Muscle of back (tissue), 11 donors: ENCODE measurements around the gene SHISA9. TPM values are rescaled to one million over a fixed set of nuclear protein-coding genes. Genes with fewer than 3 reads are reported as not detected.

Experiments used
- DNase-seq, 3 donors: peaks; one replicate each; pipeline versions ENCODE4 v3.0.0 to v3.0.0-alpha.2; 2013
- polyA plus RNA-seq, 10 donors: library from polyadenylated mRNA; unstranded; fragments of 120-200 nt; gene quantifications; one replicate each; pipeline ENCODE4 v1.2.1, GENCODE V29; 2013; ENCODE audit not compliant: insufficient read length in 10 of 10

The SHISA9 gene
- polyA plus RNA-seq, 10 donors, result 0.05 to 0.21 (median 0.11) TPM

- DNase-seq, result no peak
Observed at GRCh38 chr16:12944300-12944699, 42.9 kb downstream of the SHISA9 start.

DNA sequence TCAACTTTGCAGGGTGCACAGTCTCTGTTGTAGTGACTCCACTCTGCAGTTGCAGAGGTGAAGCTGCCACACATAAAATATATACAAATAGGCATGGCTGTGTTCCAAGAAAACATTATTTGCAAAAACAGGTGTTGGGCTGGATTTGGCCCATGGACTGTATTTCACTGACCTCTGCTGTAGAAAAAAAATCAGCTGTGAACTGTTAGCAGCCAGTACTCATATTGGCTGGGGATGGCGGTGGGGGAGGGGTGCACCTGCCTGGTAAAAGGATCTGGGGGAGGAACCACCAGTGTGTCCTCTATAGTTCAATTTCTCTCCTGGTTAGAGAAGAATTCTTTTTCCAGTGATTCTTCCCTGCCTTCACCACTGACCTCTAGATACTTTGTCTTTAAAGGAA is 50.0 kb downstream of the SHISA9 start:
- DNase-seq, result peak in 1 of 3 donors; percentile 3

DNA sequence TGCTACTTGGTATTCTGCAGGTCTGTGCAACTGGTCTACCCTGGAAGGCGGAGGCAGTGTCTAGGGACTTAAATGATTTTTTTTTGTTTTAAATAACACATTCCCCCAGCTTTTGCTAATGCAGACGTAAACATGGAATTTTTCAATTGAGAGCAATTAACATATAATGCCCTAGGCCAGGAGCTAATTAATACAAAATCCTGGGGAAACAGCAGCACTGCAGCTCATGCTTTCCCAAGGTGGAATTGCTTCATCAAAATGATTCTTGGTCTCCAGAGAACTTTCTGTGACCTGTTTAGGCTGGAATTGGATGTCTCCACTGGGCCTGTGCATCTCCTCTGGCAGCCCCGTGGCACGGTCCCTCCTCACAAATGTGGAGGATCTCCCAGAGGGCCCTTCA is 50.6 kb downstream of the SHISA9 start:
- no peak for DNase-seq

DNA sequence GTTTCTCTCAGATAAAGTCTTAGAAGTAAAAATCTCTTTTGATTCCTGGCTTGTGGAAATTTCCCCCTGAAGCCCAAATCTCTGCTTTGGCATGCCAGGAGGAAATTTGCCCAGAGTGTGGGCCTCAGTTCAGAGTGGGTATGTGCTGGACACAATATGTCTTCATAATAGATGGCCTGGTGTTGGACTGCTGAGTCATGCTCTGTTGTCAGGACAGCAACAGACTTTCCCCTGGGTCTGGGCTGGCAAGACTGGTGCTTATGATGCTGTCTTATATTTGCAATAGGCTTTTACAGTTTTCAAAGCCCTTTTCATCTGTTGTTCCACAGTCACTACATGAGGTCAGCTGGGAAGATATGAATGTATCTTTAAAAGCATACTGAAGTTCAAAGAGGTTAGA is 57.0 kb downstream of the SHISA9 start:
- DNase-seq, result no peak

DNA sequence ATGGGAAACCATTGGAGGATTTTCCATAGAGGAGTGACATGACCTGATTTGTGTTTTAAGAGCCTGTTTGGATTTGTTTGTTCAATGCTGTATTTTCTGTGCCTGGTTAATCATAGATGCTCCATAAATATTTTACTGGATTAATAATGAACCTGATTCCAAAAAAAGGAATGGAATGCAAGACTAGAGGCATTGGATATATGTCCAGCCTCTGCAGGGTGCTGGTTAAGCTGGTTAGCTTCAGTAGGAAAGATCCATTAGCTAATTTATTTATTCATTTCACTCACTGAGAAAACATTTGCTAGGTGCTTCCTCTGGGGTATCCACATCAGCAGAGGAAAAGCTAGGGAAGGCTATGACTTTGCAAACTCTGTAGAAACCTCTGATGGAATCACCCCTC is 57.7 kb downstream of the SHISA9 start:
- no peak for DNase-seq

DNA sequence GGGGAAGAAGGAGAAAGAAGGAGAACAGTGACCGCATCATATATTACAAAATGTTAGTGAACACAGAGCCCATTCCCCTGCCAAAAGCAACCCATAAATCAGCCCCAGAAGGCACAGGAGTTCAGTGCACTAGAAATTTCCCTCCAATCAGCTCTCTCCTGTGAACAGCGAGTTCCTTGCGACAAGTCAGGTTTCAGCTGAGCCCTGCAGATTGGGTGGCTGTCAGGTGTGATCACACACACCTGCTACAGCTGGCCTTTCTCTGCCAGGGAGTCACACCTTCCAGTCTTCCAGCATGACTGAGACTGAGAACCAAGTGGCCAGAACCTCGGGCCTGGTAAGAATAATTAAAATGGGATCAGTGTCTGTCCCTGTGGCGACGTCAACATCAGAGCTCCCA is 60.2 kb downstream of the SHISA9 start:
- no peak for DNase-seq

DNA sequence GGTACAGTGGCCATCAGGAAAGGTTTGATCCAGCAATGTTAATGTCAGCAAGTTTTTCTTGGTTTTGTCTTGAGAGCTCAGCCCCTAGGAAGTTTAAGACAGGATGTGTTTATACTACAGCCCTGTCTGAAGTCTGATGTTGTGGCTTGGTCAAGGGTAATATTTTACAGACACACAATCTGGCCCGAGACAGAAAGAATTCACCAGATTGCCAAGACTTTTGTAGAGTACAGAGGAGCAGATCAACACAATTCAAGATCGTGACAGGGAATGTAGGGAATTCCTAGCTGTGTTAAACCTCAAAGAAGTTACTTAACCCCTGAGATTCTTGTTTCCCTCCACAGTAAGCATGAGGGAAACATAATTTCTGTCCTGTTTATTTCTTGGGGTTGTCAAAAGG is 63.1 kb downstream of the SHISA9 start:
- no peak for DNase-seq

DNA sequence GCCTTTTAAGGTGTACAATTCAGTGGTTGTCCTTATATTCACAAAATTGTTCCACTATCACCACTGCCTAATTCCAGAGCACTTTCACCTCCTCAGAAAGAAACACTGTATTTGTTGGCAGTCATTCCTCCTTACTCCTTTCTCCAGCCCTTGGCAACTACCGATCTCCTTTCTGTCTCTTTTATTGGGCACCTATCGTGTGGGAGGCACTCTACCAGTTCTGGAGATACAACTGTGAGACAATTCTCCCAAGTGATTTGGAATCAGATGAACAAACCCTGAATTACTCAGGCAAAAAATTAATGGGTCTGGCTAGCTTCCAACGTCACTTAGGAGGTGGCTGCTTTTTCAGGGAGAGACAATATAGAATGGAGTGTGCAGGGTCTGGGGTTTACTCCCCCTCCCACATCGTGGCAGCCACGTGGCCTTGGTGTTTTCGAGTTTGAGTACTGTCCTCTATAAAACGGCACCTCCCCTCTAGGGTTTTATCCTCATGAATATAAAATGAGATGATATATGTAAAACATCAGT is 63.9 kb downstream of the SHISA9 start:
- no peak for DNase-seq

GRCh38 chr16:12971241-12971640 is 69.8 kb downstream of the SHISA9 start:
- DNase-seq, result no peak

DNA sequence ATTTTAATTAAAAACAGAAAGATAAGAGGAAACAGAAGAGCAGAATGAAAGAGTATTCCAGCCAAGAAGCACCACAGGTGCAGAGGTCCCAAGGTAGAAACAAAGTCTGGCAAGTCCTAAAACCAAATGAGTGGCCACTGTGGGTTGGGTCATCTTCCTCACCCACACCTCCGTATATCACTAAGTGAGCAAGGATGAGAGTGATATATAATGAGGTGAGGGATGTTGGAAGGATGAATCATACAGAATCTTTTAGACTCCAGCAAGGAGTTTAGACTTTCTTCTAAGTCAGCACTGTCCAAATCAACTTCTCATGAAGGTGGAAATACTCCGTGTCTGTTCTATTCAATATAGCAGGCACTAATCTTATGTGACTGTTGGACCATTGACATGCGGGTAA is 70.8 kb downstream of the SHISA9 start:
- DNase-seq, result no peak

DNA sequence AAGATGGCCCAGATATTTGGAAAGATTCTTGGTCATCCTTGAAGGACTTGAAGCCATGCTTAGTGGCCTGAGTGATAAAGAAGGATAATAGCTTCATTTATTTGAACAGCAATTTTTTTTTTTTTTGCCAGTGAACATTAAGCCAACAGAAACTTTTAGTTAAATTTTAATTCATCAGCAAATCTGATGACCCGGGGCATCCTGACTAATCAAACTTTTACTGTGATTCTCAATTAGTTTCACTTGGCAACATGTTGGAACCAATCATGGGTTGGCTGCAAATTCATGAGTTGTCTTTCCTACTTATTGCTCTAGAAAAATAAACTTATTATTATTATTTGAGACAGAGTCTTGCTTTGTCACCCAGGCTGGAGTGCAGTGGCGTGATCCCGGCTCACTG is 74.4 kb downstream of the SHISA9 start:
- no peak for DNase-seq

DNA sequence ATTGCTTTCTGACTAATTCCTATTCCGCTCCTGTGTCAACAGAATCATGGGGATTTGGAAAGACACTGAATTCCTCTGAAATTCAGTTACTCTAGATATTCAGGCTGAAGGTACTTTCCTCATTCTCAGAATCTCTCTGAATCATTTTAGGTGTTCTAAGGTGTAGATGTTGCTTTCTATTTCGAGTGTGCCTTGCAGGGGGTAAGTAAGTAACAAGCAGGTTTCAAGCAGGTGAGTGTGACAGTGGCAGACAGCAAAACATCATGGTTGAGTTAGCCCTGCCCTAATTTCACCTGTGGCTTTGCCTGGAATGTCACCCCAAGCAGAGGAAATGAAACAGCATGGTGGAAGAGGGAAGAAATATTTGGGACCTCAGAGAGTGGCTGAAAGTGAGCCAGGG is 75.1 kb downstream of the SHISA9 start:
- DNase-seq, result no peak

DNA sequence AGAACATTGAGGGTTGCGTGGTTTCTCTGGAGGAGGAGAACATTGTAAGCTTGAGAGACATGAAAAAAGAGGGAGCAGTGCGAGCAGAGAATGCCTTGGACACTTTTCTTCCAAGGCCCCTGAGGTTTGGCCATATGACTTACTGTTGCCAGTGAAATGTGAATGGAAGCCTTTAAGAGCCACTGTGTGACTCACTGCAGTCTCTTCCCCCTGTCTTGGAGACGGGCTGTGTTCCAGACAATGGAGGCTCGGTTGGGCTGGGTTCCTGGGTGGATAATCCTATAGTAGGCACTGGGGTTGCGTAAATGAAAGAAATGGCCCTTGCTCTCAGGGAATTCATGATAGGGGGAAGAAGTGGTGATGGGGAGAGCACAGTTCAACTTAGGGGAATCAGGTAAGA is 75.5 kb downstream of the SHISA9 start:
- no peak for DNase-seq

DNA sequence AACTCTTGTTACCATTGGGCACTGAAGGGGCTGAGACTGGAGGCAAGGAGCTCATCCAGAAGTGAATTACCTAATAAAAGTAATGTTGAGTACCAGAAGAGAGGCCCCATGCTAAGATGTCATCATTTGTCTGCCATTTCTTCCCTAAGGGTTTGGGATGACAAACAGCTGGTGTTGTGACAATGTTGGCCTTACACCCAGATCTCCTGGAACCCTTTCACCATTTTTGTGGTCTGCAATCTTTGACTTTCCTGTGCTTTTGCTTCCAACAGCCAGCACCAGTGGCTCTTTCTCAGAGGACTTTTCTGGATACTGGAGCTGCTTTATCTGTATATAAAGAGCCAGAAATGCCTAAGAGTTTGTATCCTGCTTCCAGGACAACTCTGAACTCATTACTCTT is 84.1 kb downstream of the SHISA9 start:
- DNase-seq, result no peak

DNA sequence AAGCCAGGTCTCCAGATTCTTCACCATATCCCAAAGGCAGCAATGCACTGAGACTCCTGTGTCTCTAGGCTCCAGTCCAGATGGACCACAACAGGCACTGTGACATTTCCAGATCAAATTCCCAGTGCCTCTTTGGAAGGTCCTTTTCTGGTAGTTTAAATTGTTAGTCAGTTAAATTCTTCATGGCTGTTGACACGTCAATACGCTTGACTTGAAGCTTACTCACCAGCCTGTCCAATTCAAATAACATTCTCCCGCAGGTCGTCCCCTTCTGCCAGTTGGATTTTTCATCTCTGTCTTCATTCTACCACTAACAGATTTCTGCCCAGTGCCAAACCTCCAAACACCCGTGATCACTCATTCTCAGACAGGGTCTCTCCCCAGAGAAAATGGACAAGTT is 86.7 kb downstream of the SHISA9 start:
- no peak for DNase-seq

- DNase-seq, result no peak
Observed at GRCh38 chr16:12992066-12992465, 90.7 kb downstream of the SHISA9 start.

- no peak for DNase-seq
Observed at GRCh38 chr16:12994402-12994801, 93.0 kb downstream of the SHISA9 start.

DNA sequence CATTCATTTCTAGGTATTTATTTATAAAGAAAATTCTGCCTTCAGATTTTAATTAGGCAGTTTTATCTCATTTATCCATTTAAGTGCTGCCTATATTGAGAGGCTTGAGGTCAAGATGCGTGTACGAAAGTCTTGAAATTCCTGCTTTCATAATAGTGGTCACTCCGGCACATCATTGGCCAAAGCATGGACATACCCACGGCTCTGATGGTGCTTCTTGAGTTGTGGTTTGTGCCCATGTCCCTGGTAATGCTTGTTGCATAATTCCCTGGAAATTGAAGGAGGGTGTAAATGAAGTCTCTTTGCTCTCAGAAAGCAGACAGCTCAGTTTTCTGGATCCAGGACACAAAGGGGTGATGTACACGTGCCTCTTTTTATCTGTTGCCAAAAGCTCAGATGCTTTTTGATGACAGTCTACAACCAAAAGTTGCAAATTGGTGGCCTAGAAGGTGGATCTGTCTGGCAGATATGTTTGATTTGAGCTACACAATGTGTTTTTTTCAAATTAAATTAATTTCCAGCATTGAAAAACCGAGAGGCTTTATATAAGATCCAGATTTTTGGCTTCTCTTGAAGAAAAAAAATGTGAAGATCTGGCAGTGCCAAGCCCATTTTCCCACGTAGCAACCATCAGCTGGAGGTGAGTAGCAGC is 94.4 kb downstream of the SHISA9 start:
- no peak for DNase-seq

DNA sequence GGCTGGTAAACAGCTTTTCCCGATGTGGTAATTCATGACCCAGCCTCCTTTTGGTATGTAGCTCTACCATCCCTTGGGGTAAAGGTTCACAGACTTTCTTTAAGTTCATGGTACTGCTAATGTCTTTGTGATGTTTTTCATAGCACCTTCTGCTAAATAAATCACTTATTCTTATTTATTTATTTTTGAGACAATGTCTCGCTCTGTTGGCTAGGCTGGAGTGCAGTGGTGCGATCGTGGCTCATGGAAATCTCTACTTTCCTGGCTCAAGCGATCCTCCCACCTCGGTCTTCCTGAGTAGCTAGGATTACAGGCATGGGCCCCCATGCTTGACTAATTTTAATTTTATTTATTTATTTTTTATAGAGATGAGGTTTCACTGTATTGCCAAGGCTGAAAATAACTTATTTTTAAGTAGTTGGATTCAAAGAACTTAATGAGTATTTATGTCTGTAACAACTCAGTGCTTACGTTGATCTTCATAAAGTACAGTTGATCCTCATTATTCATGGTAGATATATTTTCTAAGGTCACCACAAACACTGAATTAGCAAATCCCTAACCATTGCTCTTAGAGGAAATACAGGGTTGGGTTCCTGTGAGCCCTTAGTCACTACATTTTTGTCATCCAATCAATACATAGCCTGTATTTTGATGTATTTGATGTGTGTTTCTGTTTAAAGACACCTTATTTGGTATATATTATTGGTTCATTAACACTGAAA is 97.1 kb downstream of the SHISA9 start:
- DNase-seq, result no peak

- DNase-seq, result no peak
Observed at GRCh38 chr16:12999368-12999767, 98.0 kb downstream of the SHISA9 start.

DNA sequence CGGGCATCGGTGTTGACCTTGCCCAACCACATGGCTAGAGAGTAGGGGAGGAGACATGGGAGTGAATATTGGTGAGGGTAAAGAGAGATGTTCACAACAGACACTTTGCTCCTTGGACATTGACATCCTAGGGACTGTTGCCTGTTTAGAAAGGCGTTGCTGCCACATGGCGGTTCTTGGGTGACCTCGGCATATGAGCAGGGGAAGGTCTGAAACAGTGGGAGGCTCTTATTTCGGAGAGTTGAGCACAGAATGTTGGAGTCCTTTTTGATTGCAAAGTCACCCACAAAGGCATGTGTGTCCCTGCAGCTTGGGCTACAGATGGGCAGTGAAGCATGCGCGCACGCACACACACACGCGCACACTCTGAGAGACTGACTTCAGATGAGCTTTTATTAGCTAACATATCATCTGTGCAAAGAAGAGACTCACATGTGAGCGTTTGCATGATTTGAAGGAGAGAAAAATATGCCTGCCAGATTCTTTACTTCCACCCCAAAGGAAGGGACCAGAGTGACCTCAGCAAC is 104.4 kb downstream of the SHISA9 start:
- no peak for DNase-seq

GRCh38 chr16:13012601-13013000 is 111.2 kb downstream of the SHISA9 start:
- DNase-seq, result no peak

GRCh38 chr16:13013043-13013442 is 111.6 kb downstream of the SHISA9 start:
- DNase-seq, result no peak
